ENCODE measurements around the gene SARM1.
A peak's percentile ranks its signal among the peaks of the same experiment; 100 is the strongest.

SARM1 gene

GRCh38 chr17:28397275-28397674 lies 25.8 kb downstream of the SARM1 start:
- DNase-seq = no peak

- no peak for DNase-seq
Observed at GRCh38 chr17:28397687-28398279, 26.3 kb downstream of the SARM1 start.

- no peak for DNase-seq
Observed at GRCh38 chr17:28398280-28398981, 26.9 kb downstream of the SARM1 start.

GRCh38 chr17:28399808-28400207 lies 28.3 kb downstream of the SARM1 start:
- no peak for DNase-seq

- DNase-seq = no peak
Observed at GRCh38 chr17:28402224-28402630, 30.7 kb downstream of the SARM1 start.

- DNase-seq = no peak
Observed at GRCh38 chr17:28402844-28403243, 31.4 kb downstream of the SARM1 start.

- no peak for DNase-seq
Observed at GRCh38 chr17:28404007-28404406, 32.5 kb downstream of the SARM1 start.

- DNase-seq = no peak
Observed at GRCh38 chr17:28404461-28404811, 32.9 kb downstream of the SARM1 start.

GRCh38 chr17:28404812-28405570 lies 33.5 kb downstream of the SARM1 start:
- no peak for DNase-seq

GRCh38 chr17:28405632-28406472 lies 34.4 kb downstream of the SARM1 start, which contains the start of gene SLC46A1:
TSS of gene SLC46A1 (minus strand) at chr17:28406212. CDS start at chr17:28406114, 98 bp downstream.
- no peak for DNase-seq

- no peak for DNase-seq
Observed at GRCh38 chr17:28406473-28406814, 35.0 kb downstream of the SARM1 start.

- DNase-seq = no peak
Observed at GRCh38 chr17:28407130-28407973, 35.9 kb downstream of the SARM1 start.

- DNase-seq = no peak
Observed at GRCh38 chr17:28407974-28408306, 36.4 kb downstream of the SARM1 start.

- no peak for DNase-seq
Observed at GRCh38 chr17:28412099-28412498, 40.6 kb downstream of the SARM1 start.

- DNase-seq = no peak
Observed at GRCh38 chr17:28413804-28414203, 42.3 kb downstream of the SARM1 start.

- no peak for DNase-seq
Observed at GRCh38 chr17:28415886-28416285, 44.4 kb downstream of the SARM1 start.

- DNase-seq = peak; percentile 43
Observed at GRCh38 chr17:28416703-28417311, 45.3 kb downstream of the SARM1 start.

GRCh38 chr17:28421787-28422305 lies 50.4 kb downstream of the SARM1 start:
- DNase-seq = no peak

GRCh38 chr17:28425206-28425605 lies 53.7 kb downstream of the SARM1 start:
- no peak for DNase-seq

GRCh38 chr17:28426081-28426519 lies 54.6 kb downstream of the SARM1 start:
- DNase-seq = no peak

- no peak for DNase-seq
Observed at GRCh38 chr17:28427371-28427770, 55.9 kb downstream of the SARM1 start.

All from fibroblast of skin of abdomen (primary cell).